ENCODE measurements around the gene RUVBL1.
A peak's percentile ranks its signal among the peaks of the same experiment; 100 is the strongest.

The RUVBL1 gene

GRCh38 chr3:128145279-128145678, 21.7 kb upstream of the RUVBL1 start:
- peaks cover 20% of the 10 kb centered on the region for H3K4me1 Mint-ChIP-seq
- H3K9me3 Mint-ChIP-seq: no peaks in the 10 kb centered on the region
- H3K27me3 Mint-ChIP-seq (ENCODE audit: low read depth, poor library complexity): peaks cover 66% of the 10 kb centered on the region
- no peaks in the 10 kb centered on the region for H3K36me3 Mint-ChIP-seq (ENCODE audit: low read depth)
- TF ChIP-seq, protein P1, sequence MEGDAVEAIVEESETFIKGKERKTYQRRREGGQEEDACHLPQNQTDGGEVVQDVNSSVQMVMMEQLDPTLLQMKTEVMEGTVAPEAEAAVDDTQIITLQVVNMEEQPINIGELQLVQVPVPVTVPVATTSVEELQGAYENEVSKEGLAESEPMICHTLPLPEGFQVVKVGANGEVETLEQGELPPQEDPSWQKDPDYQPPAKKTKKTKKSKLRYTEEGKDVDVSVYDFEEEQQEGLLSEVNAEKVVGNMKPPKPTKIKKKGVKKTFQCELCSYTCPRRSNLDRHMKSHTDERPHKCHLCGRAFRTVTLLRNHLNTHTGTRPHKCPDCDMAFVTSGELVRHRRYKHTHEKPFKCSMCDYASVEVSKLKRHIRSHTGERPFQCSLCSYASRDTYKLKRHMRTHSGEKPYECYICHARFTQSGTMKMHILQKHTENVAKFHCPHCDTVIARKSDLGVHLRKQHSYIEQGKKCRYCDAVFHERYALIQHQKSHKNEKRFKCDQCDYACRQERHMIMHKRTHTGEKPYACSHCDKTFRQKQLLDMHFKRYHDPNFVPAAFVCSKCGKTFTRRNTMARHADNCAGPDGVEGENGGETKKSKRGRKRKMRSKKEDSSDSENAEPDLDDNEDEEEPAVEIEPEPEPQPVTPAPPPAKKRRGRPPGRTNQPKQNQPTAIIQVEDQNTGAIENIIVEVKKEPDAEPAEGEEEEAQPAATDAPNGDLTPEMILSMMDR (IDR thresholded peaks at IDR 0.05): no peak
- no peak overlapping the region for H3K4me3 Mint-ChIP-seq
- H3K27ac Mint-ChIP-seq: no peak overlapping the region
- DNase-seq: no peak

DNA sequence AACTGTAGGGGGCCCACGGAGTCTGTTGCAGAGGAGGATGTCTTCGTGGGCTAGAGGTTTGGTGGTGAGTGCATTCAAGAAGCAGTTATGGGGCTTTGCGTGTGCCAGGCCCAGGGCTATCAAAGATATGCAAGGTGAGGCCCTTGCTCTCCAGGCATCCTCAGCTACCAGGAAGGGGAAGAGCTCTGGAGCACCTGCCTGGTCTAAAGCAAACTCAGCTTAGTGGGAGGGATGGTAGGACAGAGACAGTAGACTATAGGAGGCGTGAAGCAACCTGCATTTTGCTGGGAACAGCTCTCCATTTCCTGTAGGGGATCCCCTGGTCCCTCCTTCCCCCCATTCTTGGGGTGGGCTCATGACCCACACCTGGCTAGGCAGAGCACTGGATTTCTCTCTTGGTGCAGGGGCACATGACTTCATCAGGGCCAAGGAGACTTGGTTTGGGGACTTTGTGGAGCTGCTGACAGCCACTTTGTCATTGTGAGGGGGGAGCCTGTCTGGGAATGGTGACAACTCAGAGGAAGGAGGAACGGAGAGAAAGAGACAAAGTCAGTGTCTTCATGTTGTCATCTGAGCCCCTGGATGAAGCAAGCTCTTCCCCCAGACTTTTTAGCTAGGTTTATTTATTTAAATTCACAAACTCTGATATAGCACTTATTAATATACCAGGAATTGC, 21.0 kb upstream of the RUVBL1 start:
- Mint-ChIP-seq H3K4me3 (no peak overlapping the region), H3K36me3 (ENCODE audit: low read depth) (no peaks in the 10 kb centered on the region)

DNA sequence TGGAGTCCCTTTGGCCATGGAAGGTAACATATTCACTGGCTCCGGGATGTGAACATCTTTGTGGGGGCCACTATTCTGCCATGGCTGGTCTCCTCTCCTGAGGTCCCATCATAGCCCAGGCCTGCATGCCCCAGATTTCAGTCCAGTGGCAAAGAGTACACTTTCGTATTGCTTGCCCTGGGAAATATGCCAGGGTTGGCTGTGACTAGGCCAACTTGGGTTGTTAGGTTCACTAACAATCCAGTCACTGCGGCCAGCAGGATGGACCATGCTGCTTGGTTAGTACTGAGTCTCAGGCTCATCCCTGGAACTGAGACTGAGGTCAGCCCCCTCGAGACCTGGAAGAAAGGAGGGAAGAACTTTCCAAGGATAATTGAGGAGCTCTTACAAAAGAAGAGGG, 19.9 kb upstream of the RUVBL1 start:
- Mint-ChIP-seq H3K27ac (no peak overlapping the region), H3K36me3 (ENCODE audit: low read depth) (no peaks in the 10 kb centered on the region), H3K4me3 (no peak overlapping the region), H3K9me3 (peaks cover 5% of the 10 kb centered on the region), H3K27me3 (ENCODE audit: low read depth, poor library complexity) (peaks cover 67% of the 10 kb centered on the region), H3K4me1 (peaks cover 20% of the 10 kb centered on the region)
- TF ChIP-seq, protein P1 (IDR thresholded peaks at IDR 0.05): no peak
- DNase-seq: no peak

More for the DNA sequence above, 21.0 kb upstream of the RUVBL1 start:
- TF ChIP-seq, protein P1 (IDR thresholded peaks at IDR 0.05): no peak
- Mint-ChIP-seq H3K9me3 (no peaks in the 10 kb centered on the region), H3K27me3 (ENCODE audit: low read depth, poor library complexity) (peaks cover 67% of the 10 kb centered on the region), H3K4me1 (peaks cover 20% of the 10 kb centered on the region), H3K27ac (no peak overlapping the region)
- no peak for DNase-seq

DNA sequence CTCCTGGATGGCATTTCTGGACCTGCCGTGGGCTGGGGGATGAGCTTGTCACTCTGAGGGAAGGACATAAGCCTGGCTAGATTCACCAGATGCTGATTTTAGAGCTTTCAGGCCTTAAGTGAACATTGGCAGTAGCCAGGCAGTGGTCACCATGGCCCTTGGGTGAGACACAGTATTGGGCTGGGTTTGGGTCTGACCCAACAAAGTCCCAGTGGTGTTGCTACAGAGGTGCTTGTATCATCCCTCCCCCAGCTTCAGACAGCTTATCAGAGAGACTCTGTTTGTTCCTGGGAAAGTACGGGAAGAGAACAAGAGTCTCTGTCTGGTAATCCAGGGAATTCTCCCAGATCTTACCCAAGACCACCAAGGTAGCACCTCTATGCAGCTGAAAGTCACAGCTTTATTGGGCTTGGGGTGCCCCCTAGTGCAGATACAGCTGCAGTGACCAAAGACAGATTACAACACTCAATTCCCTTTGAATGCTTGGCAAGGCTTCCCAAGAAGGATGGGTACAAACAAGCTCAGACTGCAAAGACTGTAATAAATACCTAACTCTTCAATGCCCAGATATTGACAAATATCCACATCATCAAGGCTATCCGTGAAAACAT, 9.8 kb upstream of the RUVBL1 start:
- no peaks in the 10 kb centered on the region for H3K4me1 Mint-ChIP-seq
- no peak overlapping the region for H3K27ac Mint-ChIP-seq
- H3K27me3 Mint-ChIP-seq (ENCODE audit: low read depth, poor library complexity): peaks cover 49% of the 10 kb centered on the region
- DNase-seq: no peak
- H3K4me3 Mint-ChIP-seq: no peak overlapping the region
- peaks cover 4% of the 10 kb centered on the region for H3K36me3 Mint-ChIP-seq (ENCODE audit: low read depth)
- H3K9me3 Mint-ChIP-seq: peaks cover 40% of the 10 kb centered on the region
- TF ChIP-seq, protein P1 (IDR thresholded peaks at IDR 0.05): peak; percentile 15

DNA sequence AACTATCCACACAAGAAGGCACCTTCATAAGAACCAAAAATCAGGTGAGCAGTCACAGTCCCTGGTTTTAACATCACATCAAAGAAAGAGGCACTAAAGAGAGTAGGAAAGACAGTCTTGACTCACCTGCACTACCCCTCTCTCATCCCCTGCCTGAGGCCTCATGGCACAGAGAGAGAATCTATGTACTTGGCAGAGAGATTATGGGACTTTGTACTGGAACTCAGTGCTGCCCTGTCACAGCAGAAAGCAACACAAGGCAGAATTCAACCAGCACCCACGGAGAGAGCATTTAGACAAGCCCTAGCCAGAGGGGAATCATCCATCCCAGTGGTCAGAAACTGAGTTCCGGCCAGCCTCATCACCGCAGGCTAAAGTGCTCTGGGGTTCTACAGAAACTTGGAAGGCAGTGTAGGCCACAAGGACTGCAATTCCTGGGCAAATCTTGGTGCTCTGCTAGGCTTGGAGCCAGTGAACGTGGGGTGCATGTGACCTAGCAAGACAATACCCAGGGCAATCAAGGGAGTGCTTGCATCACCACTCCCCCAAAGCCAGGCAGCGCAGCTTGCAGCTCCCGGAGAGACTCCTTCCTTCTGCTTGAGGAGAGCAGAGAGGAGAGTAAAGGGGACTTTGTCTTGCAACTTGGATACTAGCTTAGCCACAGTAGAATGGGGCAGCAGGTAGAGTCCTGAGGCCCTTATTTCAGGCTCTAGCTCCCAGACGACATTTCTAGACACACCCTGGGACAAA, 8.5 kb upstream of the RUVBL1 start:
- peaks cover 45% of the 10 kb centered on the region for H3K27me3 Mint-ChIP-seq (ENCODE audit: low read depth, poor library complexity)
- H3K36me3 Mint-ChIP-seq (ENCODE audit: low read depth): peaks cover 4% of the 10 kb centered on the region
- TF ChIP-seq, protein P1 (IDR thresholded peaks at IDR 0.05): no peak
- no peak overlapping the region for H3K4me3 Mint-ChIP-seq
- DNase-seq: no peak
- H3K27ac Mint-ChIP-seq: no peak overlapping the region
- peaks cover 5% of the 10 kb centered on the region for H3K4me1 Mint-ChIP-seq
- peaks cover 33% of the 10 kb centered on the region for H3K9me3 Mint-ChIP-seq

Measured in nephron progenitor cell (in vitro differentiated cells).